ENCODE data around the gene MTIF2.
"Not testable (repeated sequence)": the region's sequence is repeated elsewhere in the genome, so short reads cannot be mapped to it uniquely, and the experiment has no call there.

The MTIF2 gene

DNA sequence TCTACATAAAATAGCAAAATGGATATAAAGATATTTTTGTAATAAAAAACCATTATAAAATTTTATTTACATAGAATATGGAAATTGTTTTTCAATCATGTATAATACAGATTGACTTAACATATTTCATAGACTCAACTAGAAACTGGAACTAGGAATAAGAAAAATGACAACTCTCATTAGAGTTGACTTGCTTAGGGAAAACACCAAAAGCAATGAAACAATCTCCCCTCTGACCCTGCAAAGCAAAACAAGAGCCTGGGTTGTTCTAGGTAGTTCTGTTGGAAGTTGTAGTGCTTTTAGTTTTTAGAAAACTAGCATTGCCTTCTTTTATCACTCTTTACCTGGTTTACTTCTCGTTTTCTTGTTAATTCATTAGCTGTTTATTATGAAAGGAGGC lies 32.2 kb upstream of the MTIF2 start:
- intact Hi-C loops (cut with DNase I; ENCODE audit: low total_unique reads), result no loop called here
- Histone ChIP-seq H3K4me1 (no peaks in the 10 kb centered on the region), H3K4me3 (no peak overlapping the region), H3K27me3 (no peaks in the 10 kb centered on the region), H3K27ac (no peak overlapping the region), H3K36me3 (peaks cover 6 to 28% (median 9%) of the 10 kb centered on the region in 3 donors), H3K9me3 (no peaks in the 10 kb centered on the region)
- TF ChIP-seq CTCF (IDR thresholded peaks at IDR 0.05), result no peak
- no peak for DNase-seq

DNA sequence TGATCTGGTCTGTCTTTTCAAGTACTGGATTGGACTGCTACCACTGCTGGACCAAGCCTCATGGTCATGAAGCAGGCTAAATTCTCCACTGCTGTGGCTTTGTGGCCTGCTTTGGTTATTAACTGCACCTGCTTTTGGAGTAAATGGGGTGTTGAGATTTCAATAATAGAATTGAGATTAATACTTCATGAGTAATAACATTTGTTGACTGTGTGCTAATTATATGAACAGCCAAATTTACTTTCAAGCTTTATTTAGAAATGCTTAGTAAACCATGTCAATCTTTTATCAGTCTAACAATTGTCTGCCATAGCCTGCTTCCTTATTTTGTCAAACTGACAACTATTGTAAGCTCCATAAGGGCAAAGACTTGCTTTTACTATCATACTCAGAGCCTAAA lies 27.4 kb upstream of the MTIF2 start:
- H3K9me3 ChIP-seq, result no peaks in the 10 kb centered on the region
- peaks cover 0 to 25% (median 17%) of the 10 kb centered on the region in 3 donors for H3K36me3 ChIP-seq
- no peak for TF ChIP-seq CTCF (IDR thresholded peaks at IDR 0.05)
- intact Hi-C loops (cut with DNase I; ENCODE audit: low total_unique reads), result no loop called here
- no peak overlapping the region for H3K4me3 ChIP-seq
- H3K4me1 ChIP-seq, result peaks cover 0 to 2% (median 0%) of the 10 kb centered on the region in 4 donors
- no peak for DNase-seq
- H3K27me3 ChIP-seq, result no peaks in the 10 kb centered on the region
- no peak overlapping the region for H3K27ac ChIP-seq

- DNase-seq, result no peak
- Histone ChIP-seq H3K4me1 (peaks cover 0 to 26% (median 11%) of the 10 kb centered on the region in 4 donors), H3K27me3 (no peaks in the 10 kb centered on the region), H3K27ac (peak overlapping the region; percentile 1 to 94), H3K9me3 (no peaks in the 10 kb centered on the region), H3K36me3 (no peaks in the 10 kb centered on the region), H3K4me3 (peak overlapping the region; percentile 65 to 91)
- no peak for TF ChIP-seq CTCF (IDR thresholded peaks at IDR 0.05)
- intact Hi-C loops (cut with DNase I; ENCODE audit: low total_unique reads), result loop anchor here (5.0 kb wide), 1 partner anchor 951 kb away; a partner anchor contains a TSS
These were observed 14.1 kb upstream of the MTIF2 start for GRCh38 chr2:55283083-55283482.

DNA sequence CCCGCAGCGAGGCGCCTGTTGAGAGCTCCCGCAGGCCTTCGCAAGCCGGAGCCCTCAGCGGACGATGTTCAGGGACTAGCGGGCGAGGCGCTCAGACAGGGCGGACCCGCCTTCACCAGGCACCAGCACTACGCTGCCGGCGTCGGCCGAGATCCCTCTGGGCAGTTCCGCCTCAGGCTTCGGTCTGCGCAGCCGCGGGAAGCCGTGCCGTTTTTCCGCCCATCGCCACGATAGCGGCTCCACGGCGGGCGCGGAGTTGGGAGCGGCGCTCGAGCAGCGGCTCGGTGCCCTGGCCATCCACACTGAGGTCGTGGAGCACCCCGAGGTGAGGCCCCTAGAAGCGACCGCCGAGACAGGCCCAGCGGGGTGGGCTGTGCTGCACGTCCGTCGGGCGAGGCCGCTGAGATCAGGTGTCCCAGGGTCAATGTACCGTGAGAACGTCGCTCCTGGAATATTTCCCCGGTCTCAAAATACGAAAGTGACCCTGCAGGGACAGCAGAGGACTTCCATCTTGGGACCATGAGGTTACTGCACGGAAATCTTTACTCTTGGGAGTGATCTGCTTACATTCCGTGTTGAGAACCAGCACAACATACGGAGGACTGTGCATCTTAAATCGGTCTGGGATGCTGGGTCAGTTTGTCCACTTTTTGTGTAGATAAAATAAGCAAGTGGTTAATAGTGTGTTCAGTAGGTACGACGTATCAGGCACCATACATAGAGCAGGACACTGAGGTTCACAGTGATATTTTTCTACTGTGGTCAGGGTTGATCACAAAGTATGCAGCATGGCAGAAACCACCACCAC lies 13.3 kb upstream of the MTIF2 start:
- Histone ChIP-seq H3K4me3 (peak overlapping the region; percentile 65 to 91), H3K27me3 (no peaks in the 10 kb centered on the region), H3K36me3 (no peaks in the 10 kb centered on the region), H3K27ac (peak overlapping the region; percentile 94 to 97), H3K4me1 (peaks cover 0 to 26% (median 11%) of the 10 kb centered on the region in 4 donors), H3K9me3 (no peaks in the 10 kb centered on the region)
- no peak for TF ChIP-seq CTCF (IDR thresholded peaks at IDR 0.05)
- intact Hi-C loops (cut with DNase I; ENCODE audit: low total_unique reads), result loop anchor here (5.0 kb wide), 1 partner anchor 950 kb away; a partner anchor contains a TSS
- peak; percentile 80 to 93 for DNase-seq

- DNase-seq, H3K27me3 ChIP-seq, H3K9me3 ChIP-seq, H3K4me3 ChIP-seq, H3K36me3 ChIP-seq: not testable (repeated sequence)
- intact Hi-C loops (cut with DNase I; ENCODE audit: low total_unique reads), result loop anchor here (5.0 kb wide), 1 partner anchor 949 kb away; a partner anchor contains a TSS
- Histone ChIP-seq H3K27ac (peak overlapping the region; percentile 94 to 97), H3K4me1 (peaks cover 0 to 26% (median 11%) of the 10 kb centered on the region in 4 donors)
These were observed 12.0 kb upstream of the MTIF2 start for GRCh38 chr2:55280851-55281546.

DNA sequence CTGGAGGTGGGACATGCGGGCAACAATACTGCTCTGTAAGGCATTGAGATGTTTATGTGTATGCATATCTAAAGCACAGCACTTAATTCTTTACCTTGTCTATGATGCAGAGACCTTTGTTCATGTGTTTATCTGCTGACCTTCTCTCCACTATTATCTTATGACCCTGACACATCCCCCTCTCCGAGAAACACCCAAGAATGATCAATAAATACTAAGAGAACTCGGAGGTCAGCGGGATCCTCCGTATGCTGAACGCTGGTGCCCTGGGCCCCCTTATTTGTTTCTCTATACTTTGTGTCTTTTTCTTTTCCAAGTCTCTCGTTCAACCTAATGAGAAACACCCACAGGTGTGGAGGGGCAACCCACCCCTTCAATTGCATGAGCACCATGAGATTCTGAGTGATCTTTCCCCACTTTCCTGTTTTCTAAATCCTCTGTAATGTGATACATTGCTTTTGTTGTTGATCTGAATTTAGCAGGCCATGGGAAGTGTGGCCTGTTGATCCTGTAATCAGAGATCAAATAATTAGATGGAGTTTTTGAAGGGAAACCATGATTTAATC lies 10.9 kb upstream of the MTIF2 start:
- H3K9me3 ChIP-seq, H3K27ac ChIP-seq, H3K27me3 ChIP-seq, DNase-seq, H3K4me3 ChIP-seq, H3K36me3 ChIP-seq: not testable (repeated sequence)
- H3K4me1 ChIP-seq, result peaks cover 0 to 25% (median 11%) of the 10 kb centered on the region in 4 donors
- intact Hi-C loops (cut with DNase I; ENCODE audit: low total_unique reads), result loop anchor here (5.0 kb wide), 1 partner anchor 948 kb away; a partner anchor contains a TSS

GRCh38 chr2:55279214-55279835 lies 10.3 kb upstream of the MTIF2 start:
- H3K36me3 ChIP-seq; intact Hi-C loops (cut with DNase I; ENCODE audit: low total_unique reads); H3K9me3 ChIP-seq; H3K4me3 ChIP-seq; H3K27ac ChIP-seq; DNase-seq; H3K27me3 ChIP-seq: not testable (repeated sequence)
- H3K4me1 ChIP-seq, result peaks cover 0 to 19% (median 10%) of the 10 kb centered on the region in 4 donors
